HepG2 (cell line): Measurements from ENCODE around the gene AJUBA. TPM values are rescaled to one million over a fixed set of nuclear protein-coding genes. Genes with fewer than 3 reads are reported as not detected.

ENCODE experiments used
- BATF2 ChIP-seq: sonication (generic); formaldehyde crosslinking; IDR thresholded peaks from 2 replicates; pipeline ENCODE4 v1.8.0; 2022; ENCODE audit warnings: mild to moderate bottlenecking, missing genetic modification reagents, moderate library complexity
- CBX5 ChIP-seq: sonication (generic); formaldehyde crosslinking; IDR thresholded peaks from 2 replicates; pipeline ENCODE4 v1.4.0; 2020; ENCODE audit warnings: missing genetic modification reagents, borderline replicate concordance
- CHCHD3 ChIP-seq: sonication (generic); formaldehyde crosslinking; IDR thresholded peaks from 2 replicates; pipeline ENCODE4 v1.8.0; 2022; ENCODE audit warnings: mild to moderate bottlenecking, missing genetic modification reagents, moderate library complexity
- NCOA5 ChIP-seq: sonication (generic); formaldehyde crosslinking; IDR thresholded peaks from 2 replicates; pipeline ENCODE4 v1.4.0; 2020; ENCODE audit warnings: missing genetic modification reagents
- RORA ChIP-seq: sonication (generic); formaldehyde crosslinking; IDR thresholded peaks from 2 replicates; pipeline ENCODE4 v1.5.0; 2020; ENCODE audit warnings: mild to moderate bottlenecking, missing genetic modification reagents, moderate library complexity
- RXRA ChIP-seq: sonication (generic); formaldehyde crosslinking; IDR thresholded peaks from 2 replicates; pipeline ENCODE4 v1.5.1; 2020; ENCODE audit warnings: missing genetic modification reagents
- TRIM24 ChIP-seq: sonication (generic); formaldehyde crosslinking; IDR thresholded peaks from 2 replicates; pipeline ENCODE4 v1.8.0; 2022; ENCODE audit warnings: mild to moderate bottlenecking, missing genetic modification reagents
- ZEB1 ChIP-seq: IDR thresholded peaks from 2 replicates; pipeline ENCODE4 v1.6.1; 2012; ENCODE audit warnings: mild to moderate bottlenecking, low read depth, inconsistent platforms; ENCODE audit not compliant: insufficient replicate concordance
- ZFP90 ChIP-seq: sonication (generic); formaldehyde crosslinking; IDR thresholded peaks from 2 replicates; pipeline ENCODE4 v1.8.0; 2022; ENCODE audit warnings: missing genetic modification reagents, mild to moderate bottlenecking, inconsistent platforms, borderline replicate concordance
- ZNF253 ChIP-seq: sonication (generic); formaldehyde crosslinking; IDR thresholded peaks from 2 replicates; pipeline ENCODE4 v1.8.0; 2022; ENCODE audit warnings: mild to moderate bottlenecking, missing genetic modification reagents, borderline replicate concordance
- ZNF275 ChIP-seq: sonication (generic); formaldehyde crosslinking; IDR thresholded peaks from 2 replicates; pipeline ENCODE4 v1.8.0; 2022; ENCODE audit warnings: missing genetic modification reagents, mild to moderate bottlenecking, inconsistent platforms, borderline replicate concordance
- ZNF333 ChIP-seq: sonication (generic); formaldehyde crosslinking; IDR thresholded peaks from 2 replicates; pipeline ENCODE4 v1.4.0; 2020; ENCODE audit warnings: mild to moderate bottlenecking, missing genetic modification reagents, borderline replicate concordance
- ZNF564 ChIP-seq: sonication (generic); formaldehyde crosslinking; IDR thresholded peaks from 2 replicates; pipeline ENCODE4 v1.8.1; 2023; ENCODE audit warnings: mild to moderate bottlenecking, missing genetic modification reagents
- ZNF777 ChIP-seq: sonication (generic); formaldehyde crosslinking; IDR thresholded peaks from 2 replicates; pipeline ENCODE4 v1.4.0; 2020; ENCODE audit warnings: missing genetic modification reagents
- ZNF850 ChIP-seq: sonication (generic); formaldehyde crosslinking; conservative IDR thresholded peaks from 2 replicates; pipeline ENCODE4 v1.9.0; 2021; ENCODE audit warnings: mild to moderate bottlenecking, missing genetic modification reagents
- polyA plus RNA-seq, 8 experiments: library from polyadenylated mRNA; depleted of rRNA in 3 of 8; stranded (reverse) in 7 of 8; unstranded in 1 of 8; fragments of >200 nt; fragmentation: Illumina TruSeq in 4 of 8; extraction: Trizol in 4 of 8; gene quantifications; 2 replicates each; pipeline versions ENCODE4 v1.2.1 to v1.2.3, GENCODE V29; 2011 to 2016; ENCODE audit warnings: low read depth in 4 of 8, missing spikeins in 1 of 8, mixed read lengths in 1 of 8; ENCODE audit not compliant: insufficient read depth in 1 of 8
- total RNA-seq, 5 experiments: library from RNA; depleted of rRNA; stranded (reverse); fragments of >200 nt; fragmentation: Illumina TruSeq; extraction: Trizol; gene quantifications; 2 replicates each; pipeline ENCODE4 v1.2.3, GENCODE V29; 2016; ENCODE audit warnings: low read depth in 1 of 5
- TF ChIP-seq, protein P1 (sequence below): sonication (generic); formaldehyde crosslinking; conservative IDR thresholded peaks from 2 replicates; pipeline ENCODE4 v1.8.1; 2023; ENCODE audit warnings: missing genetic modification reagents
- TF ChIP-seq, protein P2 (sequence below): IDR thresholded peaks from 2 replicates; pipeline ENCODE4 v1.6.1; 2016; ENCODE audit warnings: mild to moderate bottlenecking

AJUBA gene
- total and polyA plus RNA-seq, 2 of the 13 experiments (the other 11 are each of a cell fraction or from before 2014, with no cell fraction given): 157 to 241 TPM

GRCh38 chr14:22980672-22981089 is 1.7 kb downstream of the AJUBA start (continued):
- no peak for TF ChIP-seq ZNF253 (CRISPR knock-in tag)
- no peak for TF ChIP-seq ZNF564
- no peak; the same call in 1 of the 2 replicates for TF ChIP-seq CHCHD3 (CRISPR knock-in tag)
- TF ChIP-seq ZNF275: no peak
- TF ChIP-seq ZNF850 (CRISPR knock-in tag): no peak
- TF ChIP-seq RORA (CRISPR knock-in tag): no peak
- no peak for TF ChIP-seq ZEB1
- no peak for TF ChIP-seq BATF2 (CRISPR knock-in tag)
- TF ChIP-seq TRIM24 (CRISPR knock-in tag): no peak
- TF ChIP-seq CBX5 (CRISPR knock-in tag): no peak
- TF ChIP-seq, protein P1, sequence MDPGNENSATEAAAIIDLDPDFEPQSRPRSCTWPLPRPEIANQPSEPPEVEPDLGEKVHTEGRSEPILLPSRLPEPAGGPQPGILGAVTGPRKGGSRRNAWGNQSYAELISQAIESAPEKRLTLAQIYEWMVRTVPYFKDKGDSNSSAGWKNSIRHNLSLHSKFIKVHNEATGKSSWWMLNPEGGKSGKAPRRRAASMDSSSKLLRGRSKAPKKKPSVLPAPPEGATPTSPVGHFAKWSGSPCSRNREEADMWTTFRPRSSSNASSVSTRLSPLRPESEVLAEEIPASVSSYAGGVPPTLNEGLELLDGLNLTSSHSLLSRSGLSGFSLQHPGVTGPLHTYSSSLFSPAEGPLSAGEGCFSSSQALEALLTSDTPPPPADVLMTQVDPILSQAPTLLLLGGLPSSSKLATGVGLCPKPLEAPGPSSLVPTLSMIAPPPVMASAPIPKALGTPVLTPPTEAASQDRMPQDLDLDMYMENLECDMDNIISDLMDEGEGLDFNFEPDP: no peak
- no peak for TF ChIP-seq ZNF333 (CRISPR knock-in tag)
- TF ChIP-seq RXRA (CRISPR knock-in tag): peak; percentile 34
- TF ChIP-seq NCOA5: no peak
- TF ChIP-seq, protein P2, sequence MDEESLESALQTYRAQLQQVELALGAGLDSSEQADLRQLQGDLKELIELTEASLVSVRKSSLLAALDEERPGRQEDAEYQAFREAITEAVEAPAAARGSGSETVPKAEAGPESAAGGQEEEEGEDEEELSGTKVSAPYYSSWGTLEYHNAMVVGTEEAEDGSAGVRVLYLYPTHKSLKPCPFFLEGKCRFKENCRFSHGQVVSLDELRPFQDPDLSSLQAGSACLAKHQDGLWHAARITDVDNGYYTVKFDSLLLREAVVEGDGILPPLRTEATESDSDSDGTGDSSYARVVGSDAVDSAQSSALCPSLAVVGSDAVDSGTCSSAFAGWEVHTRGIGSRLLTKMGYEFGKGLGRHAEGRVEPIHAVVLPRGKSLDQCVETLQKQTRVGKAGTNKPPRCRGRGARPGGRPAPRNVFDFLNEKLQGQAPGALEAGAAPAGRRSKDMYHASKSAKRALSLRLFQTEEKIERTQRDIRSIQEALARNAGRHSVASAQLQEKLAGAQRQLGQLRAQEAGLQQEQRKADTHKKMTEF (CRISPR knock-in tag): no peak; the same call in none of the 2 replicates
- no peak for TF ChIP-seq ZFP90 (CRISPR knock-in tag)
- TF ChIP-seq ZNF777 (CRISPR knock-in tag): no peak
